RKO (cell line): ENCODE measurements around the gene KIRREL3.
"Not testable (repeated sequence)": the region's sequence is repeated elsewhere in the genome, so short reads cannot be mapped to it uniquely, and the experiment has no call there.

Experiments
- DNase-seq: peaks from one replicate; pipeline ENCODE4 v3.0.0-alpha.2; 2016; ENCODE audit warnings: low spot score

KIRREL3 gene

GRCh38 chr11:126952533-126952932 is 48.0 kb downstream of the KIRREL3 start:
- not testable (repeated sequence) for DNase-seq

GRCh38 chr11:126951465-126951864 is 49.1 kb downstream of the KIRREL3 start:
- no peak for DNase-seq

GRCh38 chr11:126949066-126949891 is 51.3 kb downstream of the KIRREL3 start:
- DNase-seq = no peak

- no peak for DNase-seq
Measured at GRCh38 chr11:126948563-126948962, 52.0 kb downstream of the KIRREL3 start.

- no peak for DNase-seq
Measured at GRCh38 chr11:126945319-126945718, 55.3 kb downstream of the KIRREL3 start.

GRCh38 chr11:126943316-126943715 is 57.3 kb downstream of the KIRREL3 start:
- DNase-seq = no peak

- no peak for DNase-seq
Measured at GRCh38 chr11:126942146-126942545, 58.4 kb downstream of the KIRREL3 start.

GRCh38 chr11:126939552-126939951 is 61.0 kb downstream of the KIRREL3 start:
- no peak for DNase-seq

GRCh38 chr11:126938718-126939117 is 61.9 kb downstream of the KIRREL3 start:
- DNase-seq = no peak

- DNase-seq = no peak
Measured at GRCh38 chr11:126930091-126930841, 70.3 kb downstream of the KIRREL3 start.

GRCh38 chr11:126929179-126930061 is 71.2 kb downstream of the KIRREL3 start:
- no peak for DNase-seq

- DNase-seq = no peak
Measured at GRCh38 chr11:126927623-126928022, 72.9 kb downstream of the KIRREL3 start.

GRCh38 chr11:126926376-126926791 is 74.2 kb downstream of the KIRREL3 start:
- no peak for DNase-seq

GRCh38 chr11:126925321-126926093 is 75.1 kb downstream of the KIRREL3 start:
- DNase-seq = no peak

GRCh38 chr11:126924376-126925040 is 76.1 kb downstream of the KIRREL3 start:
- no peak for DNase-seq

GRCh38 chr11:126920833-126921232 is 79.7 kb downstream of the KIRREL3 start:
- DNase-seq = no peak

GRCh38 chr11:126919147-126919823 is 81.3 kb downstream of the KIRREL3 start:
- DNase-seq = no peak

- DNase-seq = no peak
Measured at GRCh38 chr11:126918556-126918955, 82.0 kb downstream of the KIRREL3 start.

- DNase-seq = peak; percentile 78
Measured at GRCh38 chr11:126917531-126918204, 82.9 kb downstream of the KIRREL3 start.

GRCh38 chr11:126915430-126915829 is 85.1 kb downstream of the KIRREL3 start:
- no peak for DNase-seq
